Epithelial cell of proximal tubule (primary cell): ENCODE data around the gene MCHR1. TPM values are rescaled to one million over a fixed set of nuclear protein-coding genes. Genes with fewer than 3 reads are reported as not detected.
A peak's percentile ranks its signal among the peaks of the same experiment; 100 is the strongest.
"Not testable (repeated sequence)": the region's sequence is repeated elsewhere in the genome, so short reads cannot be mapped to it uniquely, and the experiment has no call there.

ENCODE experiments used
- DNase-seq: peaks from one replicate; pipeline ENCODE4 v3.0.0-alpha.2; 2011; ENCODE audit warnings: low read depth
- H3K4me3 ChIP-seq: 2 replicates; pipeline ENCODE4 v1.5.1; 2011; ENCODE audit warnings: low read depth, mild to moderate bottlenecking, low read length
- CTCF ChIP-seq: conservative IDR thresholded peaks from 2 replicates; pipeline ENCODE4 v1.5.1; 2012; ENCODE audit warnings: low read depth, mild to moderate bottlenecking, low read length
- total RNA-seq: library from RNA; depleted of rRNA; stranded (reverse); fragments of >200 nt; gene quantifications from 2 replicates; pipeline ENCODE4 v1.2.3, GENCODE V29; 2015

Gene MCHR1
- total RNA-seq, 1 donor from 2014 or later = 0.23 TPM

- DNase-seq = no peak
- TF ChIP-seq CTCF = no peak
- no peak overlapping the region for H3K4me3 ChIP-seq
Observed at GRCh38 chr22:40671369-40671768, 7.9 kb upstream of the MCHR1 start.

GRCh38 chr22:40671796-40672360, 7.4 kb upstream of the MCHR1 start:
- no peak for DNase-seq
- H3K4me3 ChIP-seq = no peak overlapping the region
- TF ChIP-seq CTCF = no peak

- no peak for DNase-seq
- TF ChIP-seq CTCF = no peak
Observed at GRCh38 chr22:40673017-40673416, 6.3 kb upstream of the MCHR1 start.

GRCh38 chr22:40674274-40674673, 5.0 kb upstream of the MCHR1 start:
- no peak overlapping the region for H3K4me3 ChIP-seq
- DNase-seq = no peak
- TF ChIP-seq CTCF = no peak

More at GRCh38 chr22:40673017-40673416, 6.3 kb upstream of the MCHR1 start:
- no peak overlapping the region for H3K4me3 ChIP-seq

- H3K4me3 ChIP-seq, DNase-seq: not testable (repeated sequence)
Observed at GRCh38 chr22:40676166-40676565, 3.1 kb upstream of the MCHR1 start.

GRCh38 chr22:40676644-40677043, 2.6 kb upstream of the MCHR1 start:
- TF ChIP-seq CTCF = no peak
- H3K4me3 ChIP-seq = no peak overlapping the region
- no peak for DNase-seq

- peak overlapping the region; percentile 46 for H3K4me3 ChIP-seq
- TF ChIP-seq CTCF = no peak
Observed at GRCh38 chr22:40678493-40679248, 613 bp upstream of the MCHR1 start.

More at GRCh38 chr22:40678493-40679248, 613 bp upstream of the MCHR1 start:
- no peak for DNase-seq
